ENCODE data around the gene LACTB. TPM values are rescaled to one million over a fixed set of nuclear protein-coding genes. Genes with fewer than 3 reads are reported as not detected.

LACTB gene
- total RNA-seq, 3 donors from 2014 or later: 15.7 to 17.6 (median 17.1) TPM

GRCh38 chr15:63126726-63127125 lies 5.1 kb downstream of the LACTB start:
- H3K4me3 ChIP-seq: no peak overlapping the region
- H3K9me3 ChIP-seq: no peaks in the 10 kb centered on the region
- TF ChIP-seq POLR2A (IDR thresholded peaks at IDR 0.05) (no peak), POLR2AphosphoS5 (IDR thresholded peaks at IDR 0.05) (no peak), CTCF (IDR thresholded peaks at IDR 0.05) (no peak)
- no peaks in the 10 kb centered on the region for H3K36me3 ChIP-seq
- H3K27ac ChIP-seq: peak overlapping the region in 1 of 2 donors; percentile 21
- intact Hi-C loops (cut with DNase I; ENCODE audit: low total_unique reads): no loop called here
- H3K27me3 ChIP-seq: no peaks in the 10 kb centered on the region
- DNase-seq (ENCODE audit: low spot score in 2 of 2): no peak
- peaks cover 0 to 6% of the 10 kb centered on the region in 2 donors for H3K4me1 ChIP-seq

GRCh38 chr15:63133786-63134185 lies 12.1 kb downstream of the LACTB start:
- Histone ChIP-seq H3K36me3 (no peaks in the 10 kb centered on the region), H3K27me3 (no peaks in the 10 kb centered on the region), H3K4me3 (no peak overlapping the region), H3K27ac (peak overlapping the region in 1 of 2 donors; percentile 10), H3K9me3 (no peaks in the 10 kb centered on the region), H3K4me1 (no peaks in the 10 kb centered on the region)
- no peak for TF ChIP-seq POLR2A (IDR thresholded peaks at IDR 0.05)
- no peak for TF ChIP-seq CTCF (IDR thresholded peaks at IDR 0.05)
- TF ChIP-seq POLR2AphosphoS5 (IDR thresholded peaks at IDR 0.05): no peak
- intact Hi-C loops (cut with DNase I; ENCODE audit: low total_unique reads): no loop called here
- no peak for DNase-seq (ENCODE audit: low spot score in 2 of 2)

- Histone ChIP-seq H3K9me3 (no peaks in the 10 kb centered on the region), H3K4me1 (no peaks in the 10 kb centered on the region), H3K4me3 (no peak overlapping the region), H3K27ac (peak overlapping the region; percentile 10 to 72), H3K27me3 (no peaks in the 10 kb centered on the region), H3K36me3 (no peaks in the 10 kb centered on the region)
- DNase-seq (ENCODE audit: low spot score in 2 of 2): no peak
- TF ChIP-seq CTCF (IDR thresholded peaks at IDR 0.05) (no peak), POLR2AphosphoS5 (IDR thresholded peaks at IDR 0.05) (no peak), POLR2A (IDR thresholded peaks at IDR 0.05) (no peak)
- intact Hi-C loops (cut with DNase I; ENCODE audit: low total_unique reads): no loop called here
Measured at GRCh38 chr15:63134245-63134985, 12.8 kb downstream of the LACTB start.

- no peaks in the 10 kb centered on the region for H3K4me1 ChIP-seq
- intact Hi-C loops (cut with DNase I; ENCODE audit: low total_unique reads): no loop called here
- TF ChIP-seq POLR2AphosphoS5 (IDR thresholded peaks at IDR 0.05) (no peak), CTCF (IDR thresholded peaks at IDR 0.05) (no peak), POLR2A (IDR thresholded peaks at IDR 0.05) (no peak)
- no peak for DNase-seq (ENCODE audit: low spot score in 2 of 2)
- H3K9me3 ChIP-seq: no peaks in the 10 kb centered on the region
- H3K27ac ChIP-seq: peak overlapping the region in 1 of 2 donors; percentile 13
- H3K36me3 ChIP-seq: no peaks in the 10 kb centered on the region
- H3K27me3 ChIP-seq: no peaks in the 10 kb centered on the region
- no peak overlapping the region for H3K4me3 ChIP-seq
Measured at GRCh38 chr15:63135281-63135680, 13.6 kb downstream of the LACTB start.

GRCh38 chr15:63135804-63136203 lies 14.1 kb downstream of the LACTB start:
- H3K27ac ChIP-seq: peak overlapping the region; percentile 13 to 17
- intact Hi-C loops (cut with DNase I; ENCODE audit: low total_unique reads): no loop called here
- no peaks in the 10 kb centered on the region for H3K27me3 ChIP-seq
- no peak for DNase-seq (ENCODE audit: low spot score in 2 of 2)
- no peak overlapping the region for H3K4me3 ChIP-seq
- no peaks in the 10 kb centered on the region for H3K9me3 ChIP-seq
- H3K36me3 ChIP-seq: no peaks in the 10 kb centered on the region
- no peaks in the 10 kb centered on the region for H3K4me1 ChIP-seq
- TF ChIP-seq CTCF (IDR thresholded peaks at IDR 0.05): no peak
- TF ChIP-seq POLR2A (IDR thresholded peaks at IDR 0.05): no peak
- no peak for TF ChIP-seq POLR2AphosphoS5 (IDR thresholded peaks at IDR 0.05)

Measured in breast epithelium (tissue), 4 donors.